Neural cell (in vitro differentiated cells): ENCODE data around the gene PIEZO1.

ENCODE experiments used
- CTCF ChIP-seq: fragments of 450-650 bp; IDR thresholded peaks from 2 replicates; pipeline ENCODE4 v1.5.1; 2014; ENCODE audit warnings: antibody characterized with exemption, mild to moderate bottlenecking, moderate library complexity; ENCODE audit not compliant: poor library complexity, severe bottlenecking
- EP300 ChIP-seq: fragments of 450-650 bp; conservative IDR thresholded peaks from 2 replicates; pipeline ENCODE4 v1.6.1; 2014; ENCODE audit warnings: antibody characterized with exemption, mild to moderate bottlenecking, moderate library complexity; ENCODE audit not compliant: poor library complexity, severe bottlenecking
- EZH2 ChIP-seq: fragments of 200-600, 300-800 bp; shearing (Covaris generic), sonication (generic); IDR thresholded peaks from 2 replicates; pipeline ENCODE4 v1.6.1; 2014; ENCODE audit warnings: antibody characterized with exemption, low read length, borderline replicate concordance, mild to moderate bottlenecking; ENCODE audit not compliant: insufficient read depth, poor library complexity, severe bottlenecking
- MXI1 ChIP-seq: fragments of 450-650 bp; conservative IDR thresholded peaks from 2 replicates; pipeline ENCODE4 v1.6.1; 2014; ENCODE audit warnings: antibody characterized with exemption, mild to moderate bottlenecking; ENCODE audit not compliant: poor library complexity, severe bottlenecking
- POLR2AphosphoS5 ChIP-seq: IDR thresholded peaks from 2 replicates; pipeline ENCODE4 v1.6.1; 2012
- RAD21 ChIP-seq: fragments of 450-650 bp; conservative IDR thresholded peaks from 2 replicates; pipeline ENCODE4 v1.6.1; 2014; ENCODE audit warnings: antibody characterized with exemption, mild to moderate bottlenecking, moderate library complexity
- REST ChIP-seq: IDR thresholded peaks from 2 replicates; pipeline ENCODE4 v1.6.1; 2012; ENCODE audit warnings: borderline replicate concordance
- SMC3 ChIP-seq: fragments of 450-650 bp; conservative IDR thresholded peaks from 2 replicates; pipeline ENCODE4 v1.6.1; 2014; ENCODE audit warnings: antibody characterized with exemption, mild to moderate bottlenecking, moderate library complexity; ENCODE audit not compliant: poor library complexity
- TAF1 ChIP-seq: IDR thresholded peaks from 2 replicates; pipeline ENCODE4 v1.6.1; 2012; ENCODE audit warnings: low read depth

GRCh38 chr16:88761830-88762229 lies 23.2 kb downstream of the PIEZO1 start:
- no peak for TF ChIP-seq CTCF
- no peak for TF ChIP-seq TAF1
- no peak for TF ChIP-seq EZH2
- TF ChIP-seq REST = no peak
- no peak for TF ChIP-seq POLR2AphosphoS5
- TF ChIP-seq RAD21 = no peak
- TF ChIP-seq MXI1 = no peak
- no peak for TF ChIP-seq EP300
- TF ChIP-seq SMC3 = no peak
